SK-N-MC (cell line): ENCODE data around the gene SIMC1.

Experiments used
- EZH2 ChIP-seq: fragments of 200-600 bp; sonication (generic); IDR thresholded peaks from one replicate; pipeline ENCODE4 v1.6.1; 2017; ENCODE audit warnings: antibody characterized with exemption
- FOXP2 ChIP-seq: optimal IDR thresholded peaks from 2 replicates; pipeline ENCODE3; 2011; ENCODE audit warnings: mild to moderate bottlenecking, moderate library complexity; ENCODE audit not compliant: insufficient read depth; ENCODE audit errors: extremely low read length, control extremely low read depth
- POLR2AphosphoS5 ChIP-seq: IDR thresholded peaks from 2 replicates; pipeline ENCODE4 v1.6.1; 2012; ENCODE audit warnings: mild to moderate bottlenecking, low read depth, low read length, borderline replicate concordance

- TF ChIP-seq EZH2: no peak
- TF ChIP-seq POLR2AphosphoS5: no peak
- TF ChIP-seq FOXP2: no peak
Measured at GRCh38 chr5:176373100-176373818, 135.0 kb downstream of the SIMC1 start.
